Common myeloid progenitor, CD34-positive (primary cell): Measurements from ENCODE around the gene OVOL2.

Experiments used
- CTCF ChIA-PET: fragments of 350-600 bp; sonication (Branson Sonifier 250); formaldehyde crosslinking; loops from one replicate; lab custom pipeline; 2021; ENCODE audit warnings: antibody characterized with exemption; lab: Charles Lee
- POLR2A ChIA-PET: fragments of 350-600 bp; sonication (Branson Sonifier 250); formaldehyde crosslinking; loops from one replicate; lab custom pipeline; 2021; ENCODE audit warnings: antibody characterized with exemption; lab: Charles Lee
- DNase-seq, 3 donors: peaks; one replicate each; pipeline versions ENCODE4 v3.0.0 to v3.0.0-alpha.2; 2013
- H3K27ac ChIP-seq, 2 experiments: 1 replicate in 1 of 2; 2 replicates in 1 of 2; pipeline ENCODE4 v1.7.0; 2013; ENCODE audit warnings: inconsistent platforms in 2 of 2, low read length in 2 of 2, mild to moderate bottlenecking in 2 of 2, low read depth in 1 of 2, moderate library complexity in 1 of 2; ENCODE audit not compliant: severe bottlenecking in 2 of 2, insufficient read depth in 1 of 2, poor library complexity in 1 of 2
- H3K27me3 ChIP-seq, 5 experiments: replicated peaks in 2 of 5; 1 replicate in 3 of 5; 2 replicates in 2 of 5; pipeline versions ENCODE4 v1.6.1 to v1.7.0; 2013; ENCODE audit warnings: low read length in 4 of 5, mild to moderate bottlenecking in 2 of 5, moderate library complexity in 2 of 5, inconsistent platforms in 1 of 5; ENCODE audit not compliant: insufficient read depth in 5 of 5, control insufficient read depth in 4 of 5
- H3K36me3 ChIP-seq, 4 experiments: 1 replicate in 2 of 4; 2 replicates in 2 of 4; pipeline versions ENCODE4 v1.6.1 to v1.7.0; 2013; ENCODE audit warnings: low read length in 3 of 4, control low read depth in 1 of 4, mild to moderate bottlenecking in 1 of 4; ENCODE audit not compliant: control insufficient read depth in 4 of 4, insufficient read depth in 4 of 4
- H3K4me1 ChIP-seq, 4 experiments: 1 replicate in 3 of 4; 2 replicates in 1 of 4; pipeline versions ENCODE4 v1.6.1 to v1.7.1; 2013; ENCODE audit warnings: low read length in 3 of 4, mild to moderate bottlenecking in 3 of 4, control low read depth in 1 of 4, inconsistent platforms in 1 of 4, moderate library complexity in 1 of 4; ENCODE audit not compliant: control insufficient read depth in 4 of 4, insufficient read depth in 4 of 4; ENCODE audit errors: control extremely low read depth in 1 of 4
- H3K4me3 ChIP-seq, 7 experiments: 1 replicate in 4 of 7; 2 replicates in 3 of 7; pipeline versions ENCODE4 v1.5.1 to v1.7.0; 2013; ENCODE audit warnings: mild to moderate bottlenecking in 7 of 7, low read length in 6 of 7, moderate library complexity in 6 of 7, inconsistent platforms in 2 of 7, low read depth in 2 of 7, control low read depth in 1 of 7; ENCODE audit not compliant: insufficient read depth in 4 of 7, control insufficient read depth in 1 of 7; ENCODE audit errors: extremely low read depth in 1 of 7
- H3K9me3 ChIP-seq, 5 experiments: 1 replicate in 4 of 5; 2 replicates in 1 of 5; pipeline versions ENCODE4 v1.6.1 to v1.7.1; 2013; ENCODE audit warnings: low read length in 4 of 5, mild to moderate bottlenecking in 2 of 5, inconsistent platforms in 1 of 5, low read depth in 1 of 5, moderate library complexity in 1 of 5; ENCODE audit not compliant: control insufficient read depth in 4 of 5, insufficient read depth in 2 of 5; ENCODE audit errors: control extremely low read depth in 1 of 5
- WGBS: methylation state at CpG from one replicate; pipeline ENCODE4 v1.1.5; 2013; ENCODE audit not compliant: insufficient coverage; 5-methylcytosine and 5-hydroxymethylcytosine counted together

OVOL2 gene

GRCh38 chr20:17976305-17976704, 81.4 kb downstream of the OVOL2 start:
- 95% methylated on average over 5 of the region's 6 CpGs for WGBS
- no peak overlapping the region for H3K4me3 ChIP-seq
- H3K4me1 ChIP-seq: peaks cover 10 to 24% (median 16%) of the 10 kb centered on the region in 4 experiments
- CTCF ChIA-PET: no interaction called here
- no peak overlapping the region for H3K27ac ChIP-seq
- no peaks in the 10 kb centered on the region for H3K9me3 ChIP-seq
- no peaks in the 10 kb centered on the region for H3K27me3 ChIP-seq
- POLR2A ChIA-PET: no interaction called here
- H3K36me3 ChIP-seq: peaks cover 4 to 19% (median 14%) of the 10 kb centered on the region in 4 experiments
- no peak for DNase-seq
